Measurements from ENCODE around the gene PARG.
"Not testable (repeated sequence)": the region's sequence is repeated elsewhere in the genome, so short reads cannot be mapped to it uniquely, and the experiment has no call there.

- not testable (repeated sequence) for TF ChIP-seq EZH2 (IDR thresholded peaks at IDR 0.05; ENCODE audit: low read length); CTCF (optimal IDR thresholded peaks at IDR 0.05 in 1 of 3, IDR thresholded peaks at IDR 0.05 in 1 of 3, conservative IDR thresholded peaks at IDR 0.05 in 1 of 3; ENCODE audit: extremely low read depth in 1 of 3, insufficient read depth in 2 of 3, low read length in 3 of 3)
These were observed 92.3 kb downstream of the PARG start for GRCh38 chr10:49849520-49849919.
